LNCAP (cell line): ENCODE measurements around the gene TIMM29.

Experiments
- TF ChIP-seq, protein P1 (sequence below): fragments of 450-650 bp; IDR thresholded peaks from 2 replicates; pipeline ENCODE4 v1.5.1; 2017; ENCODE audit warnings: mild to moderate bottlenecking

The TIMM29 gene

DNA sequence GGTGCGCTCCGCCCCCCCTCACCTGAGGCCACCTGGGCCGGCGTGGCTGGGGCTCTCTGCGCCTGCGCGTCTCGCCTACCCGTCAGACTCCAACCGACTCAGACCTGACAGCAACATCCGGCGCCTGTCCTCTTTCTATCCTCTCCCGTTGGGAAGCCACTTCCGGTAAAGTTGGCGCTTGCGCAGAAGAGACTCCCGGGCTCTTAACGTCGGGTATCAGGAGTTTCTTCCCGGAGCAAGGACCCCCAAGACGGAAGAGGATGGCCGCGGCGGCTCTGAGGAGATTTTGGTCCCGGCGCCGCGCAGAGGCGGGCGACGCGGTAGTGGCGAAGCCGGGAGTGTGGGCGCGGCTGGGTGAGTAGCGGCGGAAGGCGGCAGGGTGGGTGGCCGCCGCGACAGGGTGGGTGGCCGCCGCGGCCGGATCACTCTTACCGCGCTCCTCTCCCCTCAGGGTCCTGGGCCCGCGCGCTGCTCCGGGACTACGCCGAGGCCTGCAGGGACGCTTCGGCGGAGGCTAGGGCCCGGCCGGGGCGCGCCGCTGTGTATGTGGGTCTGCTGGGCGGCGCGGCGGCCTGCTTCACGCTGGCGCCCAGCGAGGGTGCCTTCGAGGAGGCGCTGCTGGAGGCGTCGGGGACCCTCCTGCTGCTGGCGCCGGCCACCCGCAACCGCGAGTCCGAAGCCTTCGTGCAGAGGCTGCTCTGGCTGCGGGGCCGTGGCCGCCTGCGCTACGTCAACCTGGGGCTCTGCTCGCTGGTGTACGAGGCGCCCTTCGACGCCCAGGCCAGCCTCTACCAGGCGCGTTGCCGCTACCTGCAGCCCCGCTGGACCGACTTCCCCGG, at the start of gene TIMM29, which contains the start of gene YIPF2:
Gene TIMM29 (plus strand): TSS at position 249 of the 839 bp plus-strand sequence. CDS start 12 bp downstream, at position 261.
Gene YIPF2 (minus strand): TSS at position 77 of the 839 bp plus-strand sequence. CDS start 229 bp downstream, outside the sequence.
- TF ChIP-seq, protein P1, sequence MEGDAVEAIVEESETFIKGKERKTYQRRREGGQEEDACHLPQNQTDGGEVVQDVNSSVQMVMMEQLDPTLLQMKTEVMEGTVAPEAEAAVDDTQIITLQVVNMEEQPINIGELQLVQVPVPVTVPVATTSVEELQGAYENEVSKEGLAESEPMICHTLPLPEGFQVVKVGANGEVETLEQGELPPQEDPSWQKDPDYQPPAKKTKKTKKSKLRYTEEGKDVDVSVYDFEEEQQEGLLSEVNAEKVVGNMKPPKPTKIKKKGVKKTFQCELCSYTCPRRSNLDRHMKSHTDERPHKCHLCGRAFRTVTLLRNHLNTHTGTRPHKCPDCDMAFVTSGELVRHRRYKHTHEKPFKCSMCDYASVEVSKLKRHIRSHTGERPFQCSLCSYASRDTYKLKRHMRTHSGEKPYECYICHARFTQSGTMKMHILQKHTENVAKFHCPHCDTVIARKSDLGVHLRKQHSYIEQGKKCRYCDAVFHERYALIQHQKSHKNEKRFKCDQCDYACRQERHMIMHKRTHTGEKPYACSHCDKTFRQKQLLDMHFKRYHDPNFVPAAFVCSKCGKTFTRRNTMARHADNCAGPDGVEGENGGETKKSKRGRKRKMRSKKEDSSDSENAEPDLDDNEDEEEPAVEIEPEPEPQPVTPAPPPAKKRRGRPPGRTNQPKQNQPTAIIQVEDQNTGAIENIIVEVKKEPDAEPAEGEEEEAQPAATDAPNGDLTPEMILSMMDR = no peak

DNA sequence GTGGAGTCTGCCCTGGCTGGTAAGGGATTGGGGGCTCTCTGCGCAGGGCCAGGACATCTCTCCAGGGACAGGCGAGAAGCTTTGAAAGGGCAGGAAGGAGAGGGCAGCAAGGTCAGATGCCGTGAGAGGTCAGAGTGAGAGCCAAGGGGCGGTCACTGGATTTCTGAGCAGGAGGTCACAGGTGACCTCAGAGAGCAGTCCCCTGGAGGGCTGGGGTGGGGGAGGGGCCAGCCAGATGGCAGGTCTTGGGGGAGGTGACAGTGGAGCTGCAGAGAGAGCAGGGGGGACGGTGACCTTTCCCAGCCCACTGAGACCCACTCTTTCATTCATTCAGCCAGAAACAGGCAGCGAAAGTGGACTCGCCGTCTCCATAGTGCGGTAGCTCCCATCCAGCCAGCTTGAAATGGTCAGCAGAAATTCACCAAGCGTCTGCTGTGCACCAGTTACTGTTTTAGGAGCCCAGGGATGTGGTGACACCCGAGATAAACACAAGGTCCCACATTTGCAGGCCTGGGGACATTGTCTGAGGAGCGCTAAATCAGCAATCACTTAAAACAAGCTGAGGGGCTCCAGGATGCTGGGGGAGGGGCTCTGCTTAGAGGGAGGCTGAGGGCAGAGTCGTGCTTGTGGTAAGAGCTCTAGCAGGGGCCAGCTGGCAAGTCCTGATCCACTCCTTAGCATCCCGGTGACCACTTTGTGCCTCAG, 47.1 kb upstream of the TIMM29 start:
- TF ChIP-seq, protein P1 = no peak

DNA sequence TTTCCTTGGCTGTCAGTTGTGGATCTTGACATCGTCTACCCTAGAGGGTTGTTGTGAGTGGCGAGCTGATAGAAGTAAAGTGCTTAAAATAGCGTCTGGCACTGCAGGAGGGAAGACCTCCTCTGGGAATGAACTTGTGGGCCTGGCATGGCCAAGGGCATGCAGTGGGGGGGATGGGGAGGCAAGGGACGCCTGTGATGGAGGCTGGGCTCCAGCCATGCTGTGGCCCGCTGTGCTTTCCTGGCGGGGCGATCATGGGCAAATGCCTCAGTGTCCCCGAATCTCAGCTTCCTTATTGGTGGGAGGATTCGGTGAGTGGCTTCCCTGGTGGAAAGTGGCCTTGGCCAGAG, 46.5 kb upstream of the TIMM29 start:
- TF ChIP-seq, protein P1 = no peak

DNA sequence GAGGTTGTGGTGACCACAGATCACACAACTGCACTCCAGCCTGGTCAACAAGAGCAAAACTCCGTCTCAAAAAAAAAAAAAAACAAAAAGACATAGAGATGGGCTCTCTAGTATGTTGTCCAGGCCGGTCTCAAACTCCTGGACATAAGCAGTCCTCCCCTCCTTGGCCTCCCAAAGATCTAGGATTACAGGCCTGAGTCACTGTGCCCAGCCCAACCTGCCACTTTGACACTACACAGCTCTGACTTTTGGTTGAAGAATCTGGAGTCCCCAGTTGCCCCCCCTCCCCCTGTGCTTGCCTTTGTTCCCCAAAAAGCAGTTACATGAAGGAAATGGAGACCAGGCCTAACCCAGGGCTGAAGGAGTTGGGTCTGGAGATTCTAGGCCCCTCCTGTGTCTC, 44.3 kb upstream of the TIMM29 start:
- TF ChIP-seq, protein P1 = no peak

DNA sequence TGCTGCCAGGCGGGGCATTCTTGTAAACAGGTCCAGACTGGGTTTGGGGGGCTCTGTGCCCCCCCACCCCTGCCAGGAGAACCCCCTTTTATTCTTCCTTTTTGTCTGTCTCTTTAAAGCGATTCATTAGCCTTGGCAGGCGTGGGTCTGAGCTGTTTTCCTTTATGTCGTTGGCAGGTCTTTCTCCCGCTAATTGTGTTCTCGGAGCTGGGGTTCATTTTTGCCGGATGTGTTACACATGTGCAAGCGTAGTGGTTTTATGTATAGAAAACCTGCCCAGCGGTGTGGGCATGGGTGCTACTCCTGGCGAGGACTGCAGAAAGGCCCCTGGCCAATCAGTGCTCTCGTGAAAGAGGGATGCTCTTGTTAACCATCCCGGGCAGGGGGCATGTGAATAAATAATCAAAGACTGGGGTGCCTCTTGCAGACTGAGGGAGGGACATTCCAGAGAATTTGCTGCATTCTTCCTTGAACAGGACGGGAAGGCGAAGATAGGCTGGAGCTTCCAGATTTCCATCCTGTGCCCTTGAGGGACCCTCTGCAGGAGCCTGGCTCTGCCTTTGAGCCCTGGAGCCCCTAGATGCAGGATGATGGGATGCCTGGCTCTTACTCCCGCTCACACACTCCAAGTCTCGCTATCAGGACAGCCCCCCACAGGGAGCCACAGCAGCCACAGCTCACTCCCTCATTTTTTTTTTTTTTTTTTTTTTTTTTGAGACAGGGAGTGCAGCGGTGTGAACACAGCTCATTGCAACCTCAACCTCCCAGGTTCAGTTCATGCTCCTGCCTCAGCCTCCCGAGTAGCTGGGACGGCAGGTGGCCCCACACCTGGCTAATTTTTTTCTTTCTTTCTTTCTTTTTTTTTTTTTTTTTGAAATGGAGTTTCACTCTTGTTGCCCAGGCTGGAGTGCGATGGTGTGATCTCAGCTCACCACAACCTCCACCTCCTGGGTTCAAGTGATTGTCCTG, 43.1 kb upstream of the TIMM29 start:
- TF ChIP-seq, protein P1 = no peak

DNA sequence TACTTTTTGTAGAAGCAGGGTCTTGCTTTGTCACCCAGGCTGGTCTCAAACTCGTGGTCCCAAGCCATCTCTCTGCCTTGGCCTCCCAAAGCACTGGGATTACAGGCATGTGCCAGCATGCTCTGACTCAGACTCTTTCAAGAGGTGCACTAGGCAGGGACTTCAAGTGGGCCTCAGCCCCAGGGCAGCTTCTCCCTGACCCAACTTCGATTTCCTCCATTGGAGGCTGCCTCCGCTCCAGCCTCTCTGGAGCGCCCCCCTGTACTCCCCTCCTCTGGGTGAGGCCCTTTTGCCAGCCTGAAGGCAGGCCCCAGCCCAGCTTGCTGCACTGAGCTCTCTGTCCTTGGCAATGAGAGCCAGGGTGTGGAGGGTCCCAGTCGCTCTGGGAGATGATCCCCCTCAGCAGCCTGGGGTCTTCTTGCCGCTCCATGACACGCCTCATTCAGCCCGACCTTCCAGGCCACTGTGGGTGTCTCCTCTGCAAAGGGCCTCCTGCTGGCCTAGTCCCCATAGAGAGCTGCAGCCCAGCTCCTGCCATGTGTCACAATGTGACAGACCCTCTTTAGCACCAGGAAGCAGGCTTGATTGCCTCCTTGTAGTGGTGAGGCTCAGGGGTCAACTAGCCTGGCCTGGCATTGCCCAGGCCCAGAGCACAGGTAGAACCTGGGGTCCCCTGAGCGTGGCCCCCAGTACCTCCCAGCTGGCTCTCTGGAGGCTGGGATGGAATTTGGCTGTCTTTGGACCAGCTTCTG, 40.8 kb upstream of the TIMM29 start:
- TF ChIP-seq, protein P1 = no peak
